ENCODE data around the gene SYMPK.
"Not testable (repeated sequence)": the region's sequence is repeated elsewhere in the genome, so short reads cannot be mapped to it uniquely, and the experiment has no call there.

The SYMPK gene

DNA sequence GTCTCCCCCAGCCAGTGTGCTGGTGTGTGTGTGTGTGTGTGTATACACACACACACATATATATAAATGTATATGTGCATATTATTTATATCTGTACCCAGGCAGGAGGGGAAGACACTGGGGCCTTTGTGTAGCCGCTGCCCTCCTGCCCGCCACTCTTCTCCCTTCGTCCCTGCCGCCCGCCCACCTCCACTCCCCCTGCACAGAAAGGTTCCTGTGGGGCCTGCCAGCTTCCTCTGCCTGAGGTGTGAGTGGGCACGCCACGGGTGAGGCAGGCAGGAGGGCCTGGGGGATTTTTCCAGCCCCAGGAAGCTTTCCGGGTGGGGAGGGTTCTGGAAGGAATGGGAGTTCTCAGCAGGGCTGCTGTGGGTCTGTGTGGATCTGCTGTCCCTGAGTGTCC is 16.1 kb upstream of the SYMPK start:
- no peaks in the 10 kb centered on the region for H3K27me3 ChIP-seq (ENCODE audit: control insufficient read depth, insufficient read depth, low read length)
- DNase-seq (ENCODE audit: low read depth, low spot score), result no peak
- H3K36me3 ChIP-seq (ENCODE audit: control insufficient read depth, insufficient read depth, low read length), result peaks cover under 1% of the 10 kb centered on the region; the same call in 1 of the 2 replicates
- H3K4me1 ChIP-seq (ENCODE audit: control insufficient read depth, insufficient read depth, low read length), result peaks cover 6% of the 10 kb centered on the region; the same call in 1 of the 2 replicates
- no CpG with 5 or more reads among the region's 8 CpGs for WGBS (ENCODE audit: insufficient coverage, insufficient read length)
- no peak overlapping the region for H3K27ac ChIP-seq (ENCODE audit: low read length)
- H3K9me3 ChIP-seq (ENCODE audit: control insufficient read depth, insufficient read depth, low read length), result no peaks in the 10 kb centered on the region
- no peak overlapping the region for H3K4me3 ChIP-seq (ENCODE audit: low read length)

DNA sequence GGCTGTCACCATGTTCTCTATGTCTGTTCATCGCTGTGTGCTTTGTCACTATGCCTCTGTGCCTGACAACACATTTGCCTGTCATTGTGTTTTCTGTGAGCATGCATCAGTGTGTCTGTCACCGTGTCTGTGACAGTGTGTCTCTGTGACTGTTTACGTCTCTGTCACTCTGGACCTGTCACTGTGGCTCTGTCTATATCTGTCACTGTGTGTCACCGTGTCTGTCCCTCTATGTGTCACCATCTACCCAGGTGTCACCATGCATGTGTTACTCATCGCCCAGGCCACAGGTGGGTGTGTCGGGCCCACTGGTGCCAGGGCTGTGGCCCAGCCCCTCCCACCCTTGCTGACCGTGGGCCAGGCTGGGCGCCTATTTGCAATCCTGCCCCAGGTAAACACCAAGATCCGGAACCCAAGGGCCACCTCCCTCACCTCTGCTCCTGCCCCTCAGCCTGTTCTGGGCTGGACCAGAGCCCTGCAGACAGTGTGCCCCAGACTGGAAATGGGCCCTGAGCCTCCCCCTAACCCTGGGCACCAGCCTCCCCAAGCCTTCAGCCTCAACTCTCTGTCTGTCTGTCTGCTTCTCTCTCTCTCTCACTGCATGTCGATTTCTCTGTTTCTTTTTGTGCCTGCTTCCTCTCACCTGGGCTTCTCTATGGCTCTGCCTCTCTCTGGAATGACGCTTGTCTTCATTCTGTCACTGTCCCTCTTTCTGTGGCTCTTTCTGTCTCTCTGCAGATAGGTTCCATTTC is 15.3 kb upstream of the SYMPK start:
- Histone ChIP-seq H3K4me1 (ENCODE audit: control insufficient read depth, insufficient read depth, low read length) (peaks cover 7% of the 10 kb centered on the region; the same call in 1 of the 2 replicates), H3K27ac (ENCODE audit: low read length) (no peak overlapping the region)
- WGBS (ENCODE audit: insufficient coverage, insufficient read length), result no CpG with 5 or more reads among the region's 11 CpGs

DNA sequence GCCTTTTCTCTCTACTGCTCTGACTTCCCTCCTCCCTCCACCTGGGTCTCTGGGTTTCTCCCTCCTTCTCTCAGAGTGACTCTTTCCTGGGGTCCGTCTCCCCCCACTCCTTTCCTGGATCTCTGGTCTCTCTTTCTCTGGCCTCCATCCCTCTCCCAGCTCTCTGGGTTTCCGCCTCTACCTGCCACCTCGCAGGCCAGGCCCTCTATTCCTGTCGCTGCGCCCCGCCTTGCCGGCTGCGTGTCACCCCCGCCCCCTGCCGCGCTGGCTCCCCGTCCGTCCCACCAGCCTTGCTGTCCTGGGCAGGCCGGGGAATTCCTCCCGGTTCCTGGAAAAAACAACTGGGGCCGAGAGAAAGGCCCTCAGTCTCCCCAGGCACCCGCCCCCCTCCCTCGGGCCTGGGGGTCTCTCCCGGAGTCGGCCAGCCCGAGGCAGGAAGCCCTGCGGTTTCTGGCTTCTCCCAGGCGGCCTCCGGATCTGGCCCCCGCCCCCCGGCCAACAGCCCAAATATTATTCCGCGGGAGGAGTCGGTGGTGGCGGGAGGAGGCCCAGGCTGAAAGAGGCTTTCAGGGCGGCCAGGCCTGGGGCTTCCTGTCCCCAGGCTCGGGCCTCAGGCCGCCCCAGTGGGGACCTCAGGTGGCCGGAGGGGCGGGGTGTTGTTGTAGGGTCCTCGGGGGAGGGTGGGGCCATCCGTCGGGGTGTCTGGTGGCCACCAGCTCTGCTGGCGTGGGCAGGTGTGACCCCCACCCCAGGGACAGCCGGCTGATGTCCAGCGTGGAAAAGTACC is 13.7 kb upstream of the SYMPK start:
- peak overlapping the region; percentile 26; the same call in 1 of the 2 replicates for H3K4me3 ChIP-seq (ENCODE audit: low read length)
- H3K4me1 ChIP-seq (ENCODE audit: control insufficient read depth, insufficient read depth, low read length), result peaks cover 3% of the 10 kb centered on the region; the same call in 1 of the 2 replicates
- WGBS (ENCODE audit: insufficient coverage, insufficient read length), result no CpG with 5 or more reads among the region's 41 CpGs
- no peaks in the 10 kb centered on the region; the same call in 1 of the 2 replicates for H3K36me3 ChIP-seq (ENCODE audit: control insufficient read depth, insufficient read depth, low read length)
- DNase-seq (ENCODE audit: low read depth, low spot score), result no peak
- H3K27ac ChIP-seq (ENCODE audit: low read length), result no peak overlapping the region
- H3K9me3 ChIP-seq (ENCODE audit: control insufficient read depth, insufficient read depth, low read length), result no peaks in the 10 kb centered on the region
- no peaks in the 10 kb centered on the region for H3K27me3 ChIP-seq (ENCODE audit: control insufficient read depth, insufficient read depth, low read length)

More for the DNA sequence above, 15.3 kb upstream of the SYMPK start:
- Histone ChIP-seq H3K9me3 (ENCODE audit: control insufficient read depth, insufficient read depth, low read length) (no peaks in the 10 kb centered on the region), H3K27me3 (ENCODE audit: control insufficient read depth, insufficient read depth, low read length) (no peaks in the 10 kb centered on the region), H3K36me3 (ENCODE audit: control insufficient read depth, insufficient read depth, low read length) (no peaks in the 10 kb centered on the region), H3K4me3 (ENCODE audit: low read length) (no peak overlapping the region)
- DNase-seq (ENCODE audit: low read depth, low spot score), result no peak

- Histone ChIP-seq H3K4me1 (ENCODE audit: control insufficient read depth, insufficient read depth, low read length) (0 out of 2 replicates have a peak, but pooled peaks cover 1% of the 10 kb centered on the region), H3K36me3 (ENCODE audit: control insufficient read depth, insufficient read depth, low read length) (no peaks in the 10 kb centered on the region; the same call in 1 of the 2 replicates), H3K4me3 (ENCODE audit: low read length) (no peak overlapping the region; the same call in 1 of the 2 replicates), H3K27me3 (ENCODE audit: control insufficient read depth, insufficient read depth, low read length) (no peaks in the 10 kb centered on the region), H3K9me3 (ENCODE audit: control insufficient read depth, insufficient read depth, low read length) (no peaks in the 10 kb centered on the region), H3K27ac (ENCODE audit: low read length) (no peak overlapping the region)
- DNase-seq (ENCODE audit: low read depth, low spot score), result no peak
- no CpG with 5 or more reads among the region's 4 CpGs for WGBS (ENCODE audit: insufficient coverage, insufficient read length)
Measured at GRCh38 chr19:45876161-45876410, 13.1 kb upstream of the SYMPK start.

DNA sequence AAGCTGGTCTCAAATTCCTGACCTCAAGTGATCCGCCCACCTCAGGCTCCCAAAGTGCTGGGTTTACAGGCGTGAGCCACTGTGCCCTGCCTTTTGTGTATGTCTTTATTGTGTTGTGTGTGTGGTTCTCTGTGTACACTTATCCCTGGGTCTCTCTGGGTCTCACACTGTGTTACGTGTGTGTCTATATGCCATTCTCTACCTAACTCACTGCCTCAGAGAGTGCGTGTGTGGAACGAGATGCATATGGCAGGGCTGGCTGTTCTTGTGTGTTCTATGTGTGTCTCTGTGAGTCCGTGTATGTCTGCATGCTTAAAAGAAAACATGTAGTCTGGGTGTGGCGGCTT is 11.6 kb upstream of the SYMPK start:
- no peak overlapping the region for H3K27ac ChIP-seq (ENCODE audit: low read length)
- H3K4me3 ChIP-seq (ENCODE audit: low read length), result no peak overlapping the region
- WGBS (ENCODE audit: insufficient coverage, insufficient read length), result no CpG with 5 or more reads among the region's 7 CpGs
- no peaks in the 10 kb centered on the region for H3K9me3 ChIP-seq (ENCODE audit: control insufficient read depth, insufficient read depth, low read length)
- no peaks in the 10 kb centered on the region for H3K27me3 ChIP-seq (ENCODE audit: control insufficient read depth, insufficient read depth, low read length)
- H3K4me1 ChIP-seq (ENCODE audit: control insufficient read depth, insufficient read depth, low read length), result 0 out of 2 replicates have a peak, but pooled peaks cover 1% of the 10 kb centered on the region
- H3K36me3 ChIP-seq (ENCODE audit: control insufficient read depth, insufficient read depth, low read length), result no peaks in the 10 kb centered on the region; the same call in 1 of the 2 replicates
- no peak for DNase-seq (ENCODE audit: low read depth, low spot score)

DNA sequence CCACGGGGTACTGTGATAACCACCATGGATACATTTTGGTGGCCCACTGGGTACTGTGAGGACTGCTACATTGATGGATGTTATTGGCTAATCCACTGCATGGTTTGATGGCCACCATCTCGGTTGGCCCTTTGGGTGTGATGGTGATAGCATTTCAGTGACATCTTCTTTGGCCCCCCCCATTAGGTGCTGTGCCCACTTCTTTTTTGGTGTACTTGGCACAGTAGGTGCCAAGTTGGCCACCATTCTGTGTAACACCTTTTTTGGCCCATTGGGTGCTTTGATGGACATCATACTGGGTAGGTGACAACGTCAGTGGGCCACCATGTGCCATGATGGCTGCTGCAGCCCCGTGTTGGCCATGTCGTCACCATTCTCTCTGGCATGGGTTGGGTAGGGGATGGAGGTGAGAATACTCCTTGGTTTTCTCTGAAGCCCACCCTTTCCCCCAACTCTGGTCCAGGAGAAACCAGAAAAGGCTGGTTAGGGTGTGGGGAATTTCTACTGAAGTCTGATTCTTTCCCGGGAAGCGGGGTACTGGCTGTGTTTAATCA is 10.3 kb upstream of the SYMPK start:
- Histone ChIP-seq H3K9me3 (ENCODE audit: control insufficient read depth, insufficient read depth, low read length) (no peaks in the 10 kb centered on the region), H3K36me3 (ENCODE audit: control insufficient read depth, insufficient read depth, low read length) (no peaks in the 10 kb centered on the region; the same call in 1 of the 2 replicates), H3K27me3 (ENCODE audit: control insufficient read depth, insufficient read depth, low read length) (no peaks in the 10 kb centered on the region), H3K4me3 (ENCODE audit: low read length) (no peak overlapping the region), H3K4me1 (ENCODE audit: control insufficient read depth, insufficient read depth, low read length) (0 out of 2 replicates have a peak, but pooled peaks cover 1% of the 10 kb centered on the region), H3K27ac (ENCODE audit: low read length) (no peak overlapping the region)
- no peak for DNase-seq (ENCODE audit: low read depth, low spot score)
- no CpG with 5 or more reads among the region's 7 CpGs for WGBS (ENCODE audit: insufficient coverage, insufficient read length)

- no peaks in the 10 kb centered on the region; the same call in 1 of the 2 replicates for H3K36me3 ChIP-seq (ENCODE audit: control insufficient read depth, insufficient read depth, low read length)
- H3K27me3 ChIP-seq (ENCODE audit: control insufficient read depth, insufficient read depth, low read length), result no peaks in the 10 kb centered on the region
- H3K4me3 ChIP-seq (ENCODE audit: low read length), result no peak overlapping the region
- no peak for DNase-seq (ENCODE audit: low read depth, low spot score)
- no peak overlapping the region for H3K27ac ChIP-seq (ENCODE audit: low read length)
- no peaks in the 10 kb centered on the region for H3K9me3 ChIP-seq (ENCODE audit: control insufficient read depth, insufficient read depth, low read length)
- no CpG with 5 or more reads among the region's 34 CpGs for WGBS (ENCODE audit: insufficient coverage, insufficient read length)
- 0 out of 2 replicates have a peak, but pooled peaks cover 1% of the 10 kb centered on the region for H3K4me1 ChIP-seq (ENCODE audit: control insufficient read depth, insufficient read depth, low read length)
Measured at GRCh38 chr19:45872095-45872919, 9.4 kb upstream of the SYMPK start.

- no peak for DNase-seq (ENCODE audit: low read depth, low spot score)
- no peaks in the 10 kb centered on the region for H3K27me3 ChIP-seq (ENCODE audit: control insufficient read depth, insufficient read depth, low read length)
- 0 out of 2 replicates have a peak, but pooled peaks cover 1% of the 10 kb centered on the region for H3K4me1 ChIP-seq (ENCODE audit: control insufficient read depth, insufficient read depth, low read length)
- no CpG with 5 or more reads among the region's 5 CpGs for WGBS (ENCODE audit: insufficient coverage, insufficient read length)
- H3K27ac ChIP-seq (ENCODE audit: low read length), result no peak overlapping the region
- no peak overlapping the region for H3K4me3 ChIP-seq (ENCODE audit: low read length)
- H3K36me3 ChIP-seq (ENCODE audit: control insufficient read depth, insufficient read depth, low read length), result no peaks in the 10 kb centered on the region; the same call in 1 of the 2 replicates
- no peaks in the 10 kb centered on the region for H3K9me3 ChIP-seq (ENCODE audit: control insufficient read depth, insufficient read depth, low read length)
Measured at GRCh38 chr19:45870798-45871197, 7.9 kb upstream of the SYMPK start.

DNA sequence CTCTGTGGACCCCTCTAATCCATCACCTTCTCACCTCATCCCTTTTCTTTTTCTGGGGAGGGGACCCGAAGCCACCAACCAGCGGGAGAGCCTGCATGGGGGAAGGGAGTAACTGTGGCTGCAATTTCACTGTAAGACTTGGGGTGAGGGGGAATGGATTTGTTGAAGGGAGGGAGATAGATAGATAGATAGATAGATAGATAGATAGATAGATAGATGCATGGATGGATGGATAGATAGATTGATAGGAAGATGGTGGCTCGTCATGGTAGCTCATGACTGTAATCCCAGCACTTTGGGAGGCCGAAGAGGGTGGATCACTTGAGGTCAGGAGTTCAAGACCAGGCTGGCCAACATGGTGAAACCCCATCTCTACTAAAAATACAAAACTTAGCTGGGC is 4.3 kb upstream of the SYMPK start:
- DNase-seq (ENCODE audit: low read depth, low spot score); H3K36me3 ChIP-seq (ENCODE audit: control insufficient read depth, insufficient read depth, low read length); H3K4me1 ChIP-seq (ENCODE audit: control insufficient read depth, insufficient read depth, low read length); H3K27ac ChIP-seq (ENCODE audit: low read length); H3K9me3 ChIP-seq (ENCODE audit: control insufficient read depth, insufficient read depth, low read length); H3K27me3 ChIP-seq (ENCODE audit: control insufficient read depth, insufficient read depth, low read length); H3K4me3 ChIP-seq (ENCODE audit: low read length): not testable (repeated sequence)
- no CpG with 5 or more reads among the region's 4 CpGs for WGBS (ENCODE audit: insufficient coverage, insufficient read length)

Data from iPS DF 6.9 (cell line).